BJ (cell line): ENCODE data around the gene DAB1. TPM values are rescaled to one million over a fixed set of nuclear protein-coding genes. Genes with fewer than 3 reads are reported as not detected.

Experiments used
- CTCF ChIA-PET: fragments of 350-600 bp; formaldehyde crosslinking; extraction: SDS; loops from one replicate; lab custom pipeline; 2021; ENCODE audit warnings: antibody characterized with exemption, inconsistent platforms; lab: Yijun Ruan, JAX
- POLR2A ChIA-PET: fragments of 300-600 bp; sonication (Branson Sonifier 250); formaldehyde crosslinking; extraction: SDS; loops from one replicate; lab custom pipeline; 2021; ENCODE audit warnings: antibody characterized with exemption; lab: Charles Lee
- DNase-seq: peaks from one replicate; pipeline ENCODE4 v3.0.0-alpha.2; 2011; ENCODE audit warnings: low read depth
- H3K27me3 ChIP-seq: 2 replicates; pipeline ENCODE4 v1.6.0; 2011; ENCODE audit warnings: low read length; ENCODE audit not compliant: control insufficient read depth, insufficient read depth
- H3K36me3 ChIP-seq: 2 replicates; pipeline ENCODE4 v1.5.1; 2011; ENCODE audit warnings: low read length; ENCODE audit not compliant: control insufficient read depth, insufficient read depth
- H3K4me3 ChIP-seq: 2 replicates; pipeline ENCODE4 v1.5.1; 2011; ENCODE audit warnings: low read depth, mild to moderate bottlenecking, control low read depth, low read length
- polyA plus RNA-seq: library from polyadenylated mRNA; depleted of rRNA; stranded (reverse); fragments of >200 nt; gene quantifications from 2 replicates; pipeline ENCODE4 v1.2.3, GENCODE V29; 2011
- TF ChIP-seq, protein P1 (sequence below): IDR thresholded peaks from 2 replicates; pipeline ENCODE4 v1.5.1; 2011; ENCODE audit warnings: low read depth, mild to moderate bottlenecking, control low read depth, inconsistent platforms, low read length, moderate library complexity; ENCODE audit not compliant: insufficient read depth

Gene DAB1
- polyA plus RNA-seq, 1 experiment: 0.91 TPM

DNA sequence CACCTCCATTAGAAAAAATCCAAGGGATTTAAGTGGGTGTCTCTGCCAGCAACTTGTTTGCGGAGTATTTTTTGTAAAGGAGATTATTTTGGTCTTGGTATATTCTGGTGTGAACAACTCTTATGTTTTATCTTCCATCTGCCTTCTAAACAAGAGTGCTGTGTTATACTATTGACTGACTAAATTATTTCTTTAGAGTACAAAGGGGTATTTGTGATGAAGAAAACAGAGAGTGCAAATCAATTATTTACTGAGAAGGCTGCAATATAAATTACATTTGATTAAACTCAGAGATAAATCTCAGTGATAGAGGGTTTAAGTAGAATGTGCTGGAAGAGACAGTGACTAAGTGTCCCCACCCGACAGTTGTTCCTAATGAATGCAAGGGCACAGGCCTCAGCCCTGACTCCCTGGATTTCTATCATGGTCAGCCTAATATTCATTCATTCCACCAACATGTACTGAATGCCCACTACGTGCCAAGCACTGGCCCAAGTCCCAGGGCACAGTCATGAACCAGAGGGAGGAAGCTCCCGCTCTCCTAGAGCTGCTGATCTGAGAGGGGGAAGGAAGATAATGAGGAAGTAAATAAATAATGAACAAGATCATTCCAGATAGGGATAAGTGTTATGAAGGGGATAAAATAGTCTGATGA, 261.1 kb downstream of the DAB1 start:
- POLR2A ChIA-PET: no interaction called here
- TF ChIP-seq, protein P1, sequence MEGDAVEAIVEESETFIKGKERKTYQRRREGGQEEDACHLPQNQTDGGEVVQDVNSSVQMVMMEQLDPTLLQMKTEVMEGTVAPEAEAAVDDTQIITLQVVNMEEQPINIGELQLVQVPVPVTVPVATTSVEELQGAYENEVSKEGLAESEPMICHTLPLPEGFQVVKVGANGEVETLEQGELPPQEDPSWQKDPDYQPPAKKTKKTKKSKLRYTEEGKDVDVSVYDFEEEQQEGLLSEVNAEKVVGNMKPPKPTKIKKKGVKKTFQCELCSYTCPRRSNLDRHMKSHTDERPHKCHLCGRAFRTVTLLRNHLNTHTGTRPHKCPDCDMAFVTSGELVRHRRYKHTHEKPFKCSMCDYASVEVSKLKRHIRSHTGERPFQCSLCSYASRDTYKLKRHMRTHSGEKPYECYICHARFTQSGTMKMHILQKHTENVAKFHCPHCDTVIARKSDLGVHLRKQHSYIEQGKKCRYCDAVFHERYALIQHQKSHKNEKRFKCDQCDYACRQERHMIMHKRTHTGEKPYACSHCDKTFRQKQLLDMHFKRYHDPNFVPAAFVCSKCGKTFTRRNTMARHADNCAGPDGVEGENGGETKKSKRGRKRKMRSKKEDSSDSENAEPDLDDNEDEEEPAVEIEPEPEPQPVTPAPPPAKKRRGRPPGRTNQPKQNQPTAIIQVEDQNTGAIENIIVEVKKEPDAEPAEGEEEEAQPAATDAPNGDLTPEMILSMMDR: no peak
- H3K36me3 ChIP-seq: no peaks in the 10 kb centered on the region
- no peak for DNase-seq
- no peaks in the 10 kb centered on the region for H3K27me3 ChIP-seq
- CTCF ChIA-PET: interaction anchor here (0.7 kb wide), 1 partner anchor 975 kb away, joined by 3 read pairs; no protein-coding TSS in a partner anchor
- H3K4me3 ChIP-seq: no peak overlapping the region

DNA sequence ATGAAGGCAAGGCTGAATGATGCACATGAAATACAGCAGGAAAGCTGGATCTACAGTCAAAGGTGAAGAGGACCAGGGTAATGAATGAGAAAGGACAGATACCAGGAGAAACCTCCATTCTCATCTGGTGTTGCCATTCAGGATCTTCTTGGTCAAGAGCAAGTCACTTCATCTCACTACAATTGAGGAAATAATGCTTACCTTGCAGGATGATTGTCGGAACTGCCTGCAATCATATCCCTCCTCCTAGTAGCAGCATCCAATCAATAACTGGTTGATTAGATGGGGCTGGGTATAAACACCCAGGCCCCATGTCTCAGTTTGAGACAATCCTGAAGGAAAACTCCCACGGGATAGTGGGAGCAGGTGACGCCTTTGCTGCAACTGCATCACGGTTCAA, 263.3 kb downstream of the DAB1 start:
- H3K27me3 ChIP-seq: no peaks in the 10 kb centered on the region; the same call in 1 of the 2 replicates
- DNase-seq: no peak
- CTCF ChIA-PET: no interaction called here
- TF ChIP-seq, protein P1: no peak
- no peak overlapping the region for H3K4me3 ChIP-seq
- no peaks in the 10 kb centered on the region for H3K36me3 ChIP-seq
- POLR2A ChIA-PET: no interaction called here

DNA sequence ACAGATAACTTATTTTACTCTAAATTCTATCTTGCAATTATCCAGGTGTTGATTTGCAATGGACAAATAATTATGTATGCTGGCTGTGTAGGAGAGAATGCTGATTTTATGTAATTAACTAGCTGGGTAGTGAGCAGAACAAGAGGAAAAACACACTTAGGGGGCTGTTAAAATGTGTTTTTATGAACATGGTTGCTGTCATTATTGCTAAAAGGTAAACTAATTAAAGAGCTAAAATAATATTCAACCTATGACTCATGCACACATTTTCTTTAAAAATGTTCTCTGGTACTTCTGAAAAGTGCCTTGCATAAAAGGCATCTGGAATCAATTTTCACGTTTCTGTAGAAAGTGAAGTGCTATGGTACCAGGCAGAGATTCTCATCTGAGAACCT, 265.3 kb downstream of the DAB1 start:
- no peaks in the 10 kb centered on the region for H3K36me3 ChIP-seq
- ChIA-PET POLR2A (no interaction called here), CTCF (no interaction called here)
- TF ChIP-seq, protein P1: no peak
- H3K27me3 ChIP-seq: no peaks in the 10 kb centered on the region; the same call in 1 of the 2 replicates
- no peak for DNase-seq
- H3K4me3 ChIP-seq: no peak overlapping the region

DNA sequence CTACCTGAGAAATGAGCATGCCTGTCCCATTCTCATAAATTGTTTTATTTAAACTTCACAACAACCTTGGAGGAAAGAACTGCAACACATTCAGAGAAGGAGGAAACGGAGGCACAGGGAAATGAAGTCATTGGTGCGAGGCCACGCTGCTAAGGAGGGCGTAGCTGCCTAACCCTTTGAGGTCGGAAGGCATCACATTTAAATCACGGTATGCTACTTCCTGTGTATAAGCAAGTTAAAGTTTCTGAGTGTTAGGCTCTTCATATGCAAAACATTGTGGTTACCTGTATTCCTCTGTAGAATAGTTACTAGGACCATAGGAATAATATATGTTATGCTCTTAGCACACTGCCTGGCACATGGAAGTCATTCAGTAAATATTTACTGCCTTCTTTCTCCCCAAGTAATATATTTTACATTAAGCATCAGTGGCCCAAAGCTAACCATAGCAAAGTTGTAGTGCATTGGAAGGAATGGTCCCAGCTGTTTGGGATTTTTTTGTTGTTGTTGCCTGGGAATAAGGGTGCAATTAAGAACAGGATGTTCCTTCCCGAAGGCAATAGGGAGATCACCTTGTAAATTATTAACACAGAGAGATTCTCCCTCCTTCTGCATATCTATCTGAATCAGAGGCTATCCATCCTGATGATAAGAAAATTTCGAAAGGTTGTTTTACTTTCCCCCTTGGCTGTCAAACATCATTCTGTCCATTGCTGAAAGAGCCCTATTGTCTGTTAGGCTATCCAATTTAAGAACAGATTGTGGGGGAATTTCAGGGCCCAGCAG, 265.8 kb downstream of the DAB1 start:
- Histone ChIP-seq H3K27me3 (no peaks in the 10 kb centered on the region; the same call in 1 of the 2 replicates), H3K36me3 (no peaks in the 10 kb centered on the region), H3K4me3 (no peak overlapping the region)
- CTCF ChIA-PET: interaction anchor here (1.0 kb wide), 1 partner anchor 12 kb away, joined by 3 read pairs; no protein-coding TSS in a partner anchor
- no peak for DNase-seq
- POLR2A ChIA-PET: no interaction called here
- TF ChIP-seq, protein P1: no peak

DNA sequence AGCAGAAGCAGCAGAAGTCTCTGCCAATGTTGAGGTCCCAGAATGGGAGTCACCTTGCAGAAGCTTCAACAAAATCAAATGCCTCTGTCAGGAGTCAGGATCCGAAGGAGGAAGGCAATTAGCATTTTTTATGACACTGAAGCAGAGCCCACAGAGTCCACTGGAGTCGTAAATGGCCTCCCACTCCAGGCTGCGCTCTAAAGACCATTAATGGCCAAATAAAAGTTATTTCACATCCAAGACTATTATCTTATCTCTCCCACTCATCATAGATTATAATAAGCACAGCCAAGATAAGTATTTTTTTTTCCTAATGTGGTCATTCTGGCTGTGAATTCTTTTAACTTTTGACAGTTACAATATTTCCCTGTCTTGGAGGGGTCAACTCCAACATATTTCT, 267.0 kb downstream of the DAB1 start:
- DNase-seq: no peak
- no peaks in the 10 kb centered on the region for H3K36me3 ChIP-seq
- TF ChIP-seq, protein P1: no peak
- no peak overlapping the region for H3K4me3 ChIP-seq
- ChIA-PET CTCF (interaction anchor here (1.0 kb wide), 1 partner anchor 11 kb away, joined by 3 read pairs; no protein-coding TSS in a partner anchor), POLR2A (no interaction called here)
- H3K27me3 ChIP-seq: no peaks in the 10 kb centered on the region; the same call in 1 of the 2 replicates
